Femur (tissue), 1 donor: Measurements from ENCODE around the gene ADRB1.

Source experiments
- DNase-seq: peaks from one replicate; pipeline ENCODE4 v3.0.0-alpha.2; 2017

The ADRB1 gene

GRCh38 chr10:114043532-114044246, at the start of gene ADRB1:
TSS of gene ADRB1 (plus strand) at chr10:114043866. CDS start at chr10:114044133, 267 bp downstream.
- peak; percentile 81 for DNase-seq

DNA sequence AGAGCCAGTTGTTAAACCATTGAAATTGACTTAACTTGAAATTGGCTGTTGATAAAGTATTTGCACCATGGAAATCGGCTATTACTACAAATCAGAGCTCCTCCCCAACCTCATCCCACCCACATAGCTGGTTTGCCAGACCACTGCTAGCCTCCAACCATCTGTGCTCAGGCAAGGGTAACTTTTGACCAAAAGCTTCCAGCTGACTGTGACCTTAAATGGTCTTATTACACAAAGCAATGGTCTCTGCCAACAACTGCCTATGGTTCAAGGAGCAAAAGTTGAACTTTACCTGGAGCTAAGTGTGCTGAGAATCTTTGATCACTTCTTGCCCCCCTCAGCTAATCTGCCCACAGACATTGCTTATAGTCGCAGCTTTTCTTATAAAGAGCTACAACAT, 48.5 kb upstream of the ADRB1 start:
- DNase-seq: no peak

- DNase-seq: no peak
Measured at GRCh38 chr10:113997428-113997827, 46.2 kb upstream of the ADRB1 start.

- no peak for DNase-seq
Measured at GRCh38 chr10:113999531-113999930, 44.1 kb upstream of the ADRB1 start.

DNA sequence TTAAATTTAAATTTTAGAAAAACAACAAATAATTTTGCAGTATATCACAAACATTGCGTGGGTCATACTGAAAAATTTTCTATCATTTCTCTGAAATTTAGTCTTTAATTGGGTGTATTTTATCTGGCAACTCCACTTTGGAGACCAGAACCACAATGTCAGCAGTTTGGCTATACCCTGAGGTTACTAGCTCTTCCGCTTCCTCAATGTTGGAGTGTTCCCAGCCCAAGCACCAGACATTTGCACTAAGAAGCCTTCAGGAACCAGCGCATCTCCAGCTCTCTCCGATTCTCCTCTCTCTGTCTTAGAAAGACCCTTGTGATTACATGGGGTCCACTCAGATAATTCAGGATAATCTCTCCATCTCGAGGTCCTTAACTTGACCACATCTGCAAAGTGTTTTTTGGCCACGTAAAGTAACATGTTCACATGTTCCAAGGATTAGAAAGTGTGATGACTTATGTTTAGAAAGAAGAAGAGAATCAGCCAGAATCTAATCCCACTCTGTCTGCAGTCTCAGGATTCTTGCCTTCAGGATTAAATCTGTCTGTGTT, 43.1 kb upstream of the ADRB1 start:
- no peak for DNase-seq

DNA sequence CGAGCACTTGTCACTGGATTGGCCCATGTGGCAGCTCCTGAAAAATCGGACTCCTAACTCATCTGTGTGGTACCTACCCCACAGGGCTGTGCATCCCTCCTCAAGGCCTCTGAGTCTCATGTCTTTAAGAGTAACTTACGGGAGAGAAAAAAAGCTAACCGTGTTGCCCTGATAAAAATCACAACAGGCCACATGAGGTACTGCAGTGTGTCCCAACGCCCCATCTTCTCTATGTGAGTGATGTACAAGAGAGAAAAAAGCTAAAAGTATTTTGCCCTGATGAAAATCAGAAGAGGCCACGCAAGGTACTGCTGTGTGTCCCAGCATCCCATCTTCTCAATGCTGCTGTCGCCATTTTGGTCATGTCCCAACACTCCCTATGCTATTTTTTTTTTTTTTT, 41.2 kb upstream of the ADRB1 start:
- no peak for DNase-seq

- DNase-seq: no peak
Measured at GRCh38 chr10:114003161-114003941, 40.3 kb upstream of the ADRB1 start.

DNA sequence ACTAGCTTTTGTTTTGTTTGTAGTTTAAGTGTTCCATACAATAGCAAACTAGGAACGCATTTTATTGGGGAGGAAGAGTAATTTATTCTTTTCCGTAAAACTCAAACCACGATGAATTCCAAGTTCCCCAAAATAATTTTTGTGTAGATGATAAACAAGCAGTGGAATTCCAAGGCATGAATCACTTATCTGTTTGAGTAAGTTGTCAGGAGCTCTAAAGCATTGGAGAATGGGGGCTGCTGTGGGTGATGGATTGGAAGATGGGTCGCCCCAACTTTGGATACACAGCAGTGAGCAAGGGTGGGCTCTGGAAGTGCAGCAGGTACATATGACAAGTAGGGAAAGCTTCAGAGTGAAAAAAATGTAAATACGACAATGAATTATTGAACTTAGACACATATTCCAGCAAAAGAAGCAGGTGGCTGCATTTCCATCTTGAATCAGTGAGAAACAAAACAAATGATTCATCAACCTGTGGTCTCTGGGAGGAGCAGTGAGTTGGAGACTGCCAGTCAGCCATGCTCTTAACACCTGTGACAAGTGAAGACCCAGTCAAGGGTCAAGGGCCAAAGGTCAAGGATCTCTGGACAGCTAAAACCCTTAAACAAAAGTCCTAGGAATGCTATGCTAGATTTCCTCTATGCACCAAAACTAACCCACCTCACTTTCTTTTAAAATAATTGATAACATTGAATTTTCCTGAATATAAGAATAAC, 34.2 kb upstream of the ADRB1 start:
- DNase-seq: no peak

- no peak for DNase-seq
Measured at GRCh38 chr10:114010316-114010715, 33.4 kb upstream of the ADRB1 start.

GRCh38 chr10:114012650-114013049, 31.0 kb upstream of the ADRB1 start:
- DNase-seq: no peak

DNA sequence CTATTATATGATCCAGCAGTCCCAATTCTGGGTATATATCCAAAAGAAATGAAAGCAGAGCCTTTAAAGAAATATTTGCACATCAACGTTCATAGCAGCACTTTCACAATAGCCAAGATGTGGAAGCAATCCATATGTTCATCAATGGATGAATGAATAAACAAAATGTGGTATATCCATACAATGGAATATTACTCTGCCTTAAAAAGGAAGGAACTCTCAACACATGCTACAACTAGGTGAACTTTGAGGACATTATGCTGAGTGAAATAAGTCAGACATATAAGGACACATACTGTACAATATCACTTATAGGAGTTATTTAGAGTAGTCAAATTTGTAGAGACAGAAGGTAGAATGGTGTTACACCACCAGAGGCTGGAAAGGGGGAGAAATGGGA, 28.0 kb upstream of the ADRB1 start:
- DNase-seq: no peak

DNA sequence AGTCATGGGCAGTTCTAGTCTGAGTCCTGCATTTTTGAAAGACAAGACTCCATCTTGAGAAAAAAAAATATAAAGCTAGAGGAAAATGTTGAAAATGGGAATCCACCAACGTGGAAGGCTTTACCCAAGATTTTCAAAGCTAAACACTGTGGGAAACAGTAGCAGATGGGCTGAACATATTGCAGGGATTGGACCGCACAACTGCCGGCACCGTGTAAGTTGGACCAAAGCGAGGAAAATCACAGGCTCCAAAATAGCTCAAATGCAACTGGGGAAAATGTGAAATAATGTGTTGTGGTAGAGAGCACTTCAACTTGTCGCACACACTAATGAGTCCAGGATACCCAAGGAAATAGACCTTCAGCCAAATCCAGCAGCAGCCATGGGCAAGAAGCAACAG, 26.4 kb upstream of the ADRB1 start:
- DNase-seq: peak; percentile 34

DNA sequence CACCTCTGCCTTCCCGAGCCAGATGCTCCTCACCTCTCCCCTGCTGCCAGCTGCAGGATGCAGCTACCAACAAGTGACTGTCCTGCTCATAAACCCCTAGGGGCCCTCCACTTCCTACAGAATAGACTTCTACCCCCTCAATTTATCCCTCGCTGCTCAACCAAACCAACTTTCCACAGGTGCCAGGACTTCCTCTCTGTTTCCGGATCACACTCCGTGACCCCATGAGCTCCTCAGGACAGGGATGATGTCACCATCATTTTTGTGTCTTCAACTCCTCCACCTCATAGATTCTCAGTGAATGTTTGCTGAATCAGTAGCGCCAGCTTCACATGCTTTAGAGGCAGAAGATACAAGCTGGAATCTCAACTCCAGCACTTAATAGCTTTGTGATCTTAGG, 25.8 kb upstream of the ADRB1 start:
- DNase-seq: no peak

DNA sequence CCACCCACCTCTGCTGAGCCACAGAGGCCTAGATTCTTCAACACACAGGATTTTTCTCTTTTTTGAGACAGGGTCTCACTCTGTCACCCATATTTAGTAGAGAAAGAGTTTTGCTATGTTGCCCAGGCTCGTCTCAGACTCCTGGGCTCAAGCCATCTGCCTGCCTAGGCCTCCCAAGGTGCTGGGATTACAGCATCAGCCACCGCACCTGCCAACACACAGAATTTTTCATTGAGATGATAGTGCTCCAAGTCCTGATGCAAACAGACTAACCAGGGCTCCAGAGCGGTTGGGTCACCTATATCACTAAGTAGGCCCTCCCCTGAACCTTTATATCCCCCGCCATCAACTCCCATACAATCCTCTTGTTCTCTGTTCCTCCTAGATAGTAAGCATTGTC, 24.4 kb upstream of the ADRB1 start:
- DNase-seq: no peak

GRCh38 chr10:114021154-114021553, 22.5 kb upstream of the ADRB1 start:
- peak; percentile 72 for DNase-seq

DNA sequence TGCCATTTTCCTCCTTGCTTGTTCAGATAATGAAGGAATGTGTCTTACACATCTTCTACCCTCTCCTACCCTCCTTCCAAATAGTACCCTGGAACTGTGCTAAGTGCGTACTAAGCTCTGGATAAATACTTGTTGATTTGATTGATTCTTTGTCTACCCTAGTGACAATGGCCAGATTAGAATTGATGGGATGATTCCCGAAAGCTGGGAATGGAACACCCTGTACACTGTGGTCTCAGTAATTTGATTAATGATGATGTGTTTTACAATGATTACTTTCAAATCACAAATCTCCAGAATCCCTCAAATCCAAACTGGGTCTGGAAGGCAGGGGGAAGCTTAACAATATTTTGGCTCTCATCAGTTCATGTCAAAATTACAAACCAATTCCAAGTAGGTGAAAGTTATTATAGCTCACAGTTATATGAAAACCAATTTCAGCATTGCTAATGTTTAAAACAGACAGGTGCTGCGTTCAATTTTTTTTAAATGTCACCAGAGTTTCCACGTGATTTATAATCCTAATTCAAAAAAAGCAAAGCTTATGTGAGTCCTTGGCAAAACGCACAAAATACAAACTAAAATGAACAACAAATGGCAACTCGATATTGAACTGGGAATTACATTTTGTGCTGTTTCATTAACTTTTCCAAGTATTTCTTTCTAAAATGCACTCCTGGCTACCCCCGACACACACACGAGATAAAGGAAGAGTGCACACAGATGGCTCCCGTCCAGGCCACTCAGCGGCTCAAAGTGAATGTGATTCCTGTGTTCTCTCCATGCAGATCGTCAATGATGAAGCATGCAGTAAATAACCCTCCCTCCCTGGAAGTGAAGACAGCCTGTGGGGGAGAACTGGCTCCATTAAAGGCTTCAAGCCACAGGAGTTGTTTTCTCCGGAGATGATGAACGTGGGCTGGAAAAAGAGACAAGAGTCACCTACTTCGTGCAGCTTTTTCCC, 21.7 kb upstream of the ADRB1 start:
- DNase-seq: peak; percentile 79

- DNase-seq: no peak
Measured at GRCh38 chr10:114022766-114023597, 20.7 kb upstream of the ADRB1 start.

GRCh38 chr10:114024876-114025610, 18.6 kb upstream of the ADRB1 start:
- DNase-seq: no peak

GRCh38 chr10:114025611-114026130, 18.0 kb upstream of the ADRB1 start:
- DNase-seq: no peak
